ENCODE measurements around the gene ARHGAP28.
"Not testable (repeated sequence)": the region's sequence is repeated elsewhere in the genome, so short reads cannot be mapped to it uniquely, and the experiment has no call there.

The ARHGAP28 gene

GRCh38 chr18:6878556-6879297 lies 149.2 kb downstream of the ARHGAP28 start:
- DNase-seq, result peak; percentile 90

- no peak for DNase-seq
Observed at GRCh38 chr18:6879508-6880195, 150.1 kb downstream of the ARHGAP28 start.

- peak; percentile 72 for DNase-seq
Observed at GRCh38 chr18:6881034-6881820, 151.7 kb downstream of the ARHGAP28 start.

GRCh38 chr18:6882401-6882800 lies 152.9 kb downstream of the ARHGAP28 start:
- no peak for DNase-seq

- DNase-seq, result no peak
Observed at GRCh38 chr18:6885006-6885481, 155.5 kb downstream of the ARHGAP28 start.

- DNase-seq, result peak; percentile 75
Observed at GRCh38 chr18:6885992-6886796, 156.7 kb downstream of the ARHGAP28 start.

- DNase-seq, result no peak
Observed at GRCh38 chr18:6886797-6887330, 157.3 kb downstream of the ARHGAP28 start.

- DNase-seq, result no peak
Observed at GRCh38 chr18:6891788-6892187, 162.3 kb downstream of the ARHGAP28 start.

- DNase-seq, result no peak
Observed at GRCh38 chr18:6901286-6901926, 171.9 kb downstream of the ARHGAP28 start.

- no peak for DNase-seq
Observed at GRCh38 chr18:6917072-6917471, 187.6 kb downstream of the ARHGAP28 start.

- peak; percentile 56 for DNase-seq
Observed at GRCh38 chr18:6920099-6920955, 190.8 kb downstream of the ARHGAP28 start.

- DNase-seq, result no peak
Observed at GRCh38 chr18:6921571-6921970, 192.1 kb downstream of the ARHGAP28 start.

- DNase-seq, result no peak
Observed at GRCh38 chr18:6923220-6923619, 193.7 kb downstream of the ARHGAP28 start.

GRCh38 chr18:6927153-6927552 lies 197.6 kb downstream of the ARHGAP28 start:
- no peak for DNase-seq

- no peak for DNase-seq
Observed at GRCh38 chr18:6928359-6928758, 198.8 kb downstream of the ARHGAP28 start.

GRCh38 chr18:6929370-6930102 lies 200.0 kb downstream of the ARHGAP28 start:
- DNase-seq, result no peak

- DNase-seq, result no peak
Observed at GRCh38 chr18:6934859-6935258, 205.3 kb downstream of the ARHGAP28 start.

GRCh38 chr18:6938003-6938402 lies 208.5 kb downstream of the ARHGAP28 start:
- DNase-seq, result no peak

GRCh38 chr18:6938403-6938802 lies 208.9 kb downstream of the ARHGAP28 start:
- DNase-seq, result not testable (repeated sequence)

GRCh38 chr18:6939972-6940371 lies 210.5 kb downstream of the ARHGAP28 start:
- DNase-seq, result no peak
